Mucosa of descending colon (tissue), 3 donors: ENCODE results near the gene OLR1. TPM values are rescaled to one million over a fixed set of nuclear protein-coding genes. Genes with fewer than 3 reads are reported as not detected.

Experiments
- ATAC-seq: fragments of 200-7000 bp; cut with Tn5 transposase; one replicate; pipeline ENCODE4 v1.9.1; 2020; ENCODE audit warnings: mild to moderate bottlenecking, moderate library complexity
- DNase-seq, 3 donors: peaks; one replicate each; pipeline ENCODE4 v3.0.0-alpha.2; 2020
- H3K36me3 ChIP-seq: fragments of 200-600 bp; one replicate; pipeline ENCODE4 v1.8.0; 2021; ENCODE audit warnings: low read depth, mild to moderate bottlenecking
- H3K4me1 ChIP-seq: fragments of 200-600 bp; one replicate; pipeline ENCODE4 v1.8.0; 2021; ENCODE audit warnings: low read depth, mild to moderate bottlenecking
- H3K4me3 ChIP-seq: fragments of 200-600 bp; one replicate; pipeline ENCODE4 v1.8.0; 2021; ENCODE audit warnings: mild to moderate bottlenecking
- H3K9me3 ChIP-seq: fragments of 200-600 bp; one replicate; pipeline ENCODE4 v1.8.0; 2021; ENCODE audit warnings: mild to moderate bottlenecking
- intact Hi-C, 2 donors: fragments of 100-400 bp; cut with DNase I in 1 of 2; cut with micrococcal nuclease in 1 of 2; formaldehyde crosslinking; loops; one replicate each; pipeline versions ENCODE4 v1.11.0 to v1.11.1; 2022; cut with DNase I, micrococcal nuclease
- total RNA-seq, 3 donors: library from RNA; stranded (reverse); fragmentation: NEBNext Ultra II Directional in 2 of 3; extraction: Animal tissue kit (Norgen Biotek cat#: 25700) in 2 of 3; gene quantifications; one replicate each; pipeline versions ENCODE4 v1.2.1 to v1.2.4, GENCODE V29; 2021 to 2023
- TF ChIP-seq, protein P1 (sequence below): fragments of 200-600 bp; IDR thresholded peaks from one replicate; pipeline ENCODE4 v1.8.0; 2022; ENCODE audit warnings: antibody characterized with exemption, mild to moderate bottlenecking
- donor health status: DM: no; HTN: no; CAD: no; lungs with moderate emphysema.
- donor health status: DM: no; HTN: no; CAD: no.
- donor health status: DM: no; HTN: yes; CAD: no.

Gene OLR1
- total RNA-seq, 3 donors from 2014 or later = 0.63 TPM; not detected in 2

DNA sequence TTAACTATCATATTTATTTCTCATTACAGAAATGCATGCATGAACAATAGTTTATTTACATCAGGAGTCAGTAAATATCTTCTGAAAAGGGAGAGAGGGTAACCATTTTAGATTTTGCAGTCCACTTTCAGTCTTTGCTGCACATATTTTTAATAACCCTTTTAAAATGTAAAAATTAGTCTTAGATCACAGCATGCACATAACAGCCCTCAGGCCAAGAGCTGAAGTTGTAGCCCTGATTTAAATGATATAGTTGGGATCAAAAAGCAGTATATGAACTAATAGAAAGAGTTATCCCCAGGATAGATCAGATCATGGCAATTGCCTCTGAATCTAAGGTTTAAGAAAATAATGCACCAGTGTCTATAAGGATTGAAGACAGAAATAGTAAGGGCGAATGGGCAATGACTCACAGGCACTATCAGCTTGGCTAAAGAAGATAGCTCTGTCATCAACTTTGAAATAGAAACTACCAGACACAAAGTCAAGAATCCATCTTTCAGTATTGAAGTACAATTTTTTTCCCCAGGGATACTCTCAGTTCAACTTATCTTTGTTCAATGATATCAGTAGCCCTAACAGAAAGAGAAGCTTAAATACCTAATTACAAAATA is 28.8 kb downstream of the OLR1 start:
- TF ChIP-seq, protein P1, sequence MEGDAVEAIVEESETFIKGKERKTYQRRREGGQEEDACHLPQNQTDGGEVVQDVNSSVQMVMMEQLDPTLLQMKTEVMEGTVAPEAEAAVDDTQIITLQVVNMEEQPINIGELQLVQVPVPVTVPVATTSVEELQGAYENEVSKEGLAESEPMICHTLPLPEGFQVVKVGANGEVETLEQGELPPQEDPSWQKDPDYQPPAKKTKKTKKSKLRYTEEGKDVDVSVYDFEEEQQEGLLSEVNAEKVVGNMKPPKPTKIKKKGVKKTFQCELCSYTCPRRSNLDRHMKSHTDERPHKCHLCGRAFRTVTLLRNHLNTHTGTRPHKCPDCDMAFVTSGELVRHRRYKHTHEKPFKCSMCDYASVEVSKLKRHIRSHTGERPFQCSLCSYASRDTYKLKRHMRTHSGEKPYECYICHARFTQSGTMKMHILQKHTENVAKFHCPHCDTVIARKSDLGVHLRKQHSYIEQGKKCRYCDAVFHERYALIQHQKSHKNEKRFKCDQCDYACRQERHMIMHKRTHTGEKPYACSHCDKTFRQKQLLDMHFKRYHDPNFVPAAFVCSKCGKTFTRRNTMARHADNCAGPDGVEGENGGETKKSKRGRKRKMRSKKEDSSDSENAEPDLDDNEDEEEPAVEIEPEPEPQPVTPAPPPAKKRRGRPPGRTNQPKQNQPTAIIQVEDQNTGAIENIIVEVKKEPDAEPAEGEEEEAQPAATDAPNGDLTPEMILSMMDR = no peak
- no peaks in the 10 kb centered on the region for H3K4me1 ChIP-seq
- DNase-seq = no peak
- intact Hi-C loops = loop anchor here in 1 of 2 donors (5.0 kb wide), 1 partner anchor 111 kb away; the partner anchor contains the start of gene CLEC9A
- H3K4me3 ChIP-seq = no peak overlapping the region
- no peaks in the 10 kb centered on the region for H3K9me3 ChIP-seq
- ATAC-seq = no peak
- H3K36me3 ChIP-seq = no peaks in the 10 kb centered on the region

DNA sequence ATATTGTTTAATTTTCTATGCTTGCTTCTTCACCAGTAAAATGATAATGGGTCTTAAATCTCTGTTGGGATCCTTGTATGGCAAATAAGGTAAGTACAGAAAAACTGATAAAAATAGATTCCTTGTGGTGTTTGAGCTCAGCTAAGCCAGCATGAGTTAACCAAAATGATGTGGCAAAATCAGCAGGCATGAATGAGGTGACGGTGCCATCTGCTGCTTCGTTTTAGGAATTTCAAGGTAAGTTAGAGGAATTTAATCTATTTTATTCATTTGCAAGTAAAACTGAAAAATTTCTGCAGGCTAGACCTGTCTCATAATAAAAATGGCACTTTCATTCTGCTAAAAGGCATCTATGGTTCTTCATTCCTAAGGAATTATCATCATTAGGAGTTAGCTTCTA is 31.9 kb downstream of the OLR1 start:
- TF ChIP-seq, protein P1 = no peak
- no peak for ATAC-seq
- DNase-seq = peak in 1 of 3 donors; percentile 30
- intact Hi-C loops = loop anchor here in 1 of 2 donors (5.0 kb wide), 1 partner anchor 108 kb away; the partner anchor contains the start of gene CLEC9A
- Histone ChIP-seq H3K9me3 (no peaks in the 10 kb centered on the region), H3K4me1 (no peaks in the 10 kb centered on the region), H3K36me3 (no peaks in the 10 kb centered on the region), H3K4me3 (no peak overlapping the region)

DNA sequence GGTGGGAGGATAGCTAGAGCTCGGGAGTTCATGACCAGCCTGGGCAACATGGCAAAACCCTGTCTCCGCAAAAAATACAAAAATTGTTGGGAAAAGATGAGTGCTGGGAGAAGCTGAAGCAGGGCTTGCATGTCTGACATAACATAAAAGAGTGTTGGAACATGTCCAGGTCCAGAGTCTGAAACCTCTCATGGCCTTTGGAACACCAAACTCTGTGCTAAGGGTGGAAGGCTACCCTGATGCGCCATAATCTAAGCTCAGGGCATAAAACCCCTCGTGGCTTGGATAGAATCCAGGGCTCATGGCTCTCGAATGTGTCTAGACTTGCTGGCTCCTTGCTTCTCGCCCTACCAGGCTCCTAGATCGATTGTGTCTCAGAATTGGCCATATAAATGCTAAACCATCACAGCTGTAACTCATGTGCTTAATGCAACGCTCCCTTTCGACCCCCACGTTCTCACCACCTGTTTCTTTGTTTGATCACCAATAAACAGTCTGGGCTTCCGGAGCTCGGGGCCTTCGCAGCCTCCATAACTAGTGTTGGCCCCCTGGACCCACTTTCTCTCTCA is 35.2 kb downstream of the OLR1 start:
- Histone ChIP-seq H3K9me3 (no peaks in the 10 kb centered on the region), H3K4me3 (no peak overlapping the region), H3K4me1 (no peaks in the 10 kb centered on the region), H3K36me3 (no peaks in the 10 kb centered on the region)
- intact Hi-C loops = no loop called here
- ATAC-seq (no peak), DNase-seq (no peak)
- TF ChIP-seq, protein P1 = no peak

DNA sequence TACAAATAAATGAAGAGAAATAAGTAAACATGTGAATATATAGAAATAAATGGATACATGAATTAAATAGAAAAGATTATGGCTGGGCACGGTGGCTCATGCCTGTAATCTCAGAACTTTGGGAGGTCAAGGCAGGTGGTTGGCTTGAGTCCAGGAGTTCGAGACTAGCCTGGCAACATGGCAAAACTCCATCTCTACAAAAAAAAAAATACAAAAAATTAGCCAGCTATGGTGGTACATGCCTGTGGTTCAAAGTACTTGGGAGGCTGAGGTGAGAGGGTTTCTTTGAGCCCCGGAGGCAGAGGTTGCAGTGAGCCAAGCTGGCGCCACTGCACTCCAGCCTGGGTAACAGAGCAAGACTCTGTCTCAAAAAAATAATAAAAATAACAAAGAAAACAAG is 36.8 kb downstream of the OLR1 start:
- DNase-seq (no peak), ATAC-seq (no peak)
- Histone ChIP-seq H3K36me3 (no peaks in the 10 kb centered on the region), H3K4me3 (no peak overlapping the region), H3K9me3 (no peaks in the 10 kb centered on the region), H3K4me1 (no peaks in the 10 kb centered on the region)
- intact Hi-C loops = no loop called here
- TF ChIP-seq, protein P1 = no peak

DNA sequence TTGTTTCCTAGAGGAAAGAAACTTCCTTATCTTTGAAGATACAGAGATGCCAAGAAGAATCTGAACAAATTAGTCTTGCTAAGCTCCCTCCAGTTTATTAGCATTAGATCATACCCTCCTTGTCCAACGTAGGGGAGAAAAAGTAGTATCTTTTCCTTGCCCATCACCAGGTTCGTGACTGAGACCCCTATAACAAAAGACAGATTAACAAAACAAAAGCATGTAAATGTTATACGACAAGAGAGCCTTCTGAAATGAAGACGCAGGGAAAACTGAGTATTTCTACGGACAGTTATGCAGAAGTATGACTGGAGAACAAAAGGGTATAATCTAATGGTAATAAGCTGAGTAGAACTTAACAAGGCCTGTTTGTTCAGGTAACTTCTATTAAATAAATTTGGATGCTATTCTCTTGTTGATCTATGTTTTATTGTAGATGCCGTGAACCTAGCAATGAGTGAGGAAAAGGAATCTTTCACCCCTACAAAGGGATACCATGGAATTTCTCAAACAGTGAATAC is 39.0 kb downstream of the OLR1 start:
- intact Hi-C loops = no loop called here
- ATAC-seq (no peak), DNase-seq (no peak)
- Histone ChIP-seq H3K4me3 (no peak overlapping the region), H3K9me3 (no peaks in the 10 kb centered on the region), H3K4me1 (no peaks in the 10 kb centered on the region), H3K36me3 (no peaks in the 10 kb centered on the region)
- TF ChIP-seq, protein P1 = no peak
